Measurements from ENCODE around the gene PJVK. TPM values are rescaled to one million over a fixed set of nuclear protein-coding genes. Genes with fewer than 3 reads are reported as not detected.
"Not testable (repeated sequence)": the region's sequence is repeated elsewhere in the genome, so short reads cannot be mapped to it uniquely, and the experiment has no call there.

The PJVK gene
- polyA plus RNA-seq, 1 experiment, result 1.5 TPM

- H3K4me3 ChIP-seq (ENCODE audit: low read depth, low read length), result no peak overlapping the region
- no peak for DNase-seq (ENCODE audit: low read depth)
- no peaks in the 10 kb centered on the region for H3K27me3 ChIP-seq (ENCODE audit: control insufficient read depth, insufficient read depth, low read length)
- no peaks in the 10 kb centered on the region for H3K36me3 ChIP-seq (ENCODE audit: control insufficient read depth, insufficient read depth, low read length)
- CTCF ChIA-PET, result interaction anchor here (1.2 kb wide), 1 partner anchor 25 kb away, joined by 3 read pairs; no protein-coding TSS in a partner anchor
- TF ChIP-seq CTCF (IDR thresholded peaks at IDR 0.05; ENCODE audit: insufficient read depth, low read depth, low read length), result no peak
- POLR2A ChIA-PET, result no interaction called here
Observed at GRCh38 chr2:178457390-178457886, 6.3 kb downstream of the PJVK start.

GRCh38 chr2:178469219-178469849 is 18.2 kb downstream of the PJVK start:
- TF ChIP-seq CTCF (IDR thresholded peaks at IDR 0.05; ENCODE audit: insufficient read depth, low read depth, low read length), result no peak
- ChIA-PET CTCF (no interaction called here), POLR2A (interaction anchor here (0.7 kb wide), 1 partner anchor 50 kb away, joined by 9 read pairs; no protein-coding TSS in a partner anchor)
- Histone ChIP-seq H3K27me3 (ENCODE audit: control insufficient read depth, insufficient read depth, low read length) (no peaks in the 10 kb centered on the region), H3K4me3 (ENCODE audit: low read depth, low read length) (no peak overlapping the region), H3K36me3 (ENCODE audit: control insufficient read depth, insufficient read depth, low read length) (no peaks in the 10 kb centered on the region; the same call in 1 of the 2 replicates)
- DNase-seq (ENCODE audit: low read depth), result no peak

GRCh38 chr2:178471313-178471712 is 20.1 kb downstream of the PJVK start:
- CTCF ChIA-PET; DNase-seq (ENCODE audit: low read depth); H3K27me3 ChIP-seq (ENCODE audit: control insufficient read depth, insufficient read depth, low read length); H3K4me3 ChIP-seq (ENCODE audit: low read depth, low read length); POLR2A ChIA-PET; H3K36me3 ChIP-seq (ENCODE audit: control insufficient read depth, insufficient read depth, low read length): not testable (repeated sequence)

- H3K4me3 ChIP-seq (ENCODE audit: low read depth, low read length), result no peak overlapping the region
- no peaks in the 10 kb centered on the region for H3K36me3 ChIP-seq (ENCODE audit: control insufficient read depth, insufficient read depth, low read length)
- DNase-seq (ENCODE audit: low read depth), result no peak
- POLR2A ChIA-PET, result no interaction called here
- no peak for TF ChIP-seq CTCF (IDR thresholded peaks at IDR 0.05; ENCODE audit: insufficient read depth, low read depth, low read length)
- no peaks in the 10 kb centered on the region for H3K27me3 ChIP-seq (ENCODE audit: control insufficient read depth, insufficient read depth, low read length)
- CTCF ChIA-PET, result no interaction called here
Observed at GRCh38 chr2:178473373-178473772, 22.2 kb downstream of the PJVK start.

GRCh38 chr2:178473931-178474330 is 22.8 kb downstream of the PJVK start:
- H3K27me3 ChIP-seq (ENCODE audit: control insufficient read depth, insufficient read depth, low read length), result no peaks in the 10 kb centered on the region
- DNase-seq (ENCODE audit: low read depth), result no peak
- POLR2A ChIA-PET, result no interaction called here
- no peaks in the 10 kb centered on the region for H3K36me3 ChIP-seq (ENCODE audit: control insufficient read depth, insufficient read depth, low read length)
- no peak overlapping the region for H3K4me3 ChIP-seq (ENCODE audit: low read depth, low read length)
- CTCF ChIA-PET, result no interaction called here
- TF ChIP-seq CTCF (IDR thresholded peaks at IDR 0.05; ENCODE audit: insufficient read depth, low read depth, low read length), result no peak

- Histone ChIP-seq H3K36me3 (ENCODE audit: control insufficient read depth, insufficient read depth, low read length) (no peaks in the 10 kb centered on the region), H3K4me3 (ENCODE audit: low read depth, low read length) (no peak overlapping the region), H3K27me3 (ENCODE audit: control insufficient read depth, insufficient read depth, low read length) (no peaks in the 10 kb centered on the region)
- POLR2A ChIA-PET, result no interaction called here
- DNase-seq (ENCODE audit: low read depth), result no peak
- CTCF ChIA-PET, result no interaction called here
- TF ChIP-seq CTCF (IDR thresholded peaks at IDR 0.05; ENCODE audit: insufficient read depth, low read depth, low read length), result no peak
Observed at GRCh38 chr2:178474560-178474959, 23.4 kb downstream of the PJVK start.

All from BJ (cell line).